ENCODE results near the gene TMSB15B.
"Not testable (repeated sequence)": the region's sequence is repeated elsewhere in the genome, so short reads cannot be mapped to it uniquely, and the experiment has no call there.

DNA sequence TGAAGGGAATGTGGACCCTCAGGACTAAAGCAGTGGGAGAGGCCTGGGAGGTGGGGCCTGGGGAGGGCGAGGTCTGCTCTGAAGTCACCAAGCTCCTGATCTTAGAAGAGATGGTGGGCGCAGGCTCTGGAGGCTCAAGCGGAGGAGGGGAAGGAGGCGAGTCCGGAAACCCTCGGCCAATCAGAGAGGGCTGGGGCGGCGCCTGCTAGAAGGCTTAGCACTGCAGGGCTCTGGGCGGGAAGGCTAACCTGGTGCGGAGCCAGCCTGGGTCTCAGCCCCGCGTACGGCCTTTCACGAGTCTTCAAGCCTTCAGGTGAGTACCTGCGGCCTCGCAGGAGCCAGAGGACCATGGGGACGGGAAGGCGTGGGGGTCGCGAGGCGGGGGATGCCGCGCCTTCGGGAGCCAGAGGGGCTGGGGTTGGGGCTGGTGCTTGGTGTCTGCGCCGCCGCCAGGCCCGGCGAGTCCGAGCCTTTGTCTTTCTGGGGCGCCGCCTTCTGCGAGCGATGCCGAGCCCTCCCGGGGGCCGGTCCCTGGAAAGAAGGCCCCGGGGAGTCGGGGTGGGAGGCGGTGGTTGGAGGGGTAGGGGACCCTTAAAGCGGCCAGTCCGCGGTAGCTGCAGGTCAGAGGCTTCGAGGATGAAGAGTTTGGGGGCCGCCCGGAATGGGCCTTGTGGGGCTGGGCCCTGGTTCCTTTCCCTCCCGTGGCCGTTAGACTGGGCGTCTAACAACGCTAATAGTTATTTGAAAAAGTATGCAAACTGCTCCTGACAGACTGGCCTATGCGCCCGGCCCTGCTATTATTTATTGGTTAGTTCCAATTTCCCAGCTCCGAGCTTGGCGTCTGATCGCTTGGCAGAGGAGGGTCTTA is at the start of gene TMSB15B:
- TF ChIP-seq, protein P1, sequence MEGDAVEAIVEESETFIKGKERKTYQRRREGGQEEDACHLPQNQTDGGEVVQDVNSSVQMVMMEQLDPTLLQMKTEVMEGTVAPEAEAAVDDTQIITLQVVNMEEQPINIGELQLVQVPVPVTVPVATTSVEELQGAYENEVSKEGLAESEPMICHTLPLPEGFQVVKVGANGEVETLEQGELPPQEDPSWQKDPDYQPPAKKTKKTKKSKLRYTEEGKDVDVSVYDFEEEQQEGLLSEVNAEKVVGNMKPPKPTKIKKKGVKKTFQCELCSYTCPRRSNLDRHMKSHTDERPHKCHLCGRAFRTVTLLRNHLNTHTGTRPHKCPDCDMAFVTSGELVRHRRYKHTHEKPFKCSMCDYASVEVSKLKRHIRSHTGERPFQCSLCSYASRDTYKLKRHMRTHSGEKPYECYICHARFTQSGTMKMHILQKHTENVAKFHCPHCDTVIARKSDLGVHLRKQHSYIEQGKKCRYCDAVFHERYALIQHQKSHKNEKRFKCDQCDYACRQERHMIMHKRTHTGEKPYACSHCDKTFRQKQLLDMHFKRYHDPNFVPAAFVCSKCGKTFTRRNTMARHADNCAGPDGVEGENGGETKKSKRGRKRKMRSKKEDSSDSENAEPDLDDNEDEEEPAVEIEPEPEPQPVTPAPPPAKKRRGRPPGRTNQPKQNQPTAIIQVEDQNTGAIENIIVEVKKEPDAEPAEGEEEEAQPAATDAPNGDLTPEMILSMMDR (IDR thresholded peaks at IDR 0.05; ENCODE audit: low read depth, low read length, poor library complexity, severe bottlenecking): not testable (repeated sequence)
- TF ChIP-seq EZH2phosphoT487 (IDR thresholded peaks at IDR 0.05; ENCODE audit: borderline replicate concordance, low read length): not testable (repeated sequence)

Data from DOHH2 (cell line).